ENCODE measurements around the gene SERPINA1.

DNA sequence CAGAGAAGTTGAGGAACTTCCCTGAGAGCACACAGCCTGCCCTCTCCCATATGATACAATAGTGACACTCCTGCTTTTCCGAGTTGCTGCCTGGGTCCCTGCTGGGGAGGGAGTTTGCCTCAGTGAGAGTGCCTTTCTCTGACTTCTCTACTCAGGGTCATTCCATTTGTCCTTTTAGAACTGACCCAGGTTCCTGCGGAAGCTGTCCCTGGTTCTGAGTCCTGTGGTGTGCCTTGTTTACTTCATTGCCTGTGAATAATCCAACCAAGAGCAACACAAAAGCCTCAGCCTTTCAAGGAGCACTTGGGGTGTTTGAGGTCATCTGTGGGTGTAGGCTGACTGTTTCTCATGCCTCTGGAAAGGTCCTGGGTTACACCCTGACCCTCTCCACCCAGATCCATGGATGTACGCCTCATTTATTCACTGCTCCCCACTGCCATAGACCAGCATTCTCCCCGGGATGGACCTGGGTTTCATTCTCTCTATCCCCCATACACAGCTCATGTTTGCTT is 13.6 kb downstream of the SERPINA1 start:
- TF ChIP-seq, protein P1, sequence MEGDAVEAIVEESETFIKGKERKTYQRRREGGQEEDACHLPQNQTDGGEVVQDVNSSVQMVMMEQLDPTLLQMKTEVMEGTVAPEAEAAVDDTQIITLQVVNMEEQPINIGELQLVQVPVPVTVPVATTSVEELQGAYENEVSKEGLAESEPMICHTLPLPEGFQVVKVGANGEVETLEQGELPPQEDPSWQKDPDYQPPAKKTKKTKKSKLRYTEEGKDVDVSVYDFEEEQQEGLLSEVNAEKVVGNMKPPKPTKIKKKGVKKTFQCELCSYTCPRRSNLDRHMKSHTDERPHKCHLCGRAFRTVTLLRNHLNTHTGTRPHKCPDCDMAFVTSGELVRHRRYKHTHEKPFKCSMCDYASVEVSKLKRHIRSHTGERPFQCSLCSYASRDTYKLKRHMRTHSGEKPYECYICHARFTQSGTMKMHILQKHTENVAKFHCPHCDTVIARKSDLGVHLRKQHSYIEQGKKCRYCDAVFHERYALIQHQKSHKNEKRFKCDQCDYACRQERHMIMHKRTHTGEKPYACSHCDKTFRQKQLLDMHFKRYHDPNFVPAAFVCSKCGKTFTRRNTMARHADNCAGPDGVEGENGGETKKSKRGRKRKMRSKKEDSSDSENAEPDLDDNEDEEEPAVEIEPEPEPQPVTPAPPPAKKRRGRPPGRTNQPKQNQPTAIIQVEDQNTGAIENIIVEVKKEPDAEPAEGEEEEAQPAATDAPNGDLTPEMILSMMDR (IDR thresholded peaks at IDR 0.05 in 2 of 3, conservative IDR thresholded peaks at IDR 0.05 in 1 of 3; ENCODE audit: borderline replicate concordance in 1 of 3, insufficient read depth in 1 of 3, low read depth in 2 of 3, low read length in 2 of 3), result no peak
- TF ChIP-seq CEBPB (IDR thresholded peaks at IDR 0.05; ENCODE audit: low read depth), result no peak
- no peak for TF ChIP-seq POLR2AphosphoS5 (IDR thresholded peaks at IDR 0.05; ENCODE audit: low read depth, low read length)
- no peak for TF ChIP-seq YY1 (IDR thresholded peaks at IDR 0.05; ENCODE audit: extremely low read depth, insufficient replicate concordance, low read depth, low read length)

All from HCT116 (cell line).